ENCODE results near the gene CCDC40. TPM values are rescaled to one million over a fixed set of nuclear protein-coding genes. Genes with fewer than 3 reads are reported as not detected.

The CCDC40 gene
- total and polyA plus RNA-seq, 10 donors: 0.30 to 8.3 (median 2.3) TPM

- Histone ChIP-seq H3K36me3 (peaks cover 0 to 47% (median 0%) of the 10 kb centered on the region in 6 donors), H3K9me3 (no peaks in the 10 kb centered on the region), H3K27ac (peak overlapping the region in 1 of 8 donors; percentile 4), H3K4me3 (peak overlapping the region in 1 of 8 donors; percentile 28), H3K4me1 (peaks cover 0 to 22% (median 18%) of the 10 kb centered on the region in 6 donors), H3K27me3 (replicated peaks in 1 of 7) (no peaks in the 10 kb centered on the region)
- DNase-seq: peak; percentile 88
- intact Hi-C loops (cut with DNase I; ENCODE audit: low total_unique reads): no loop called here
- TF ChIP-seq CTCF (IDR thresholded peaks at IDR 0.05 in 8 of 11, conservative IDR thresholded peaks at IDR 0.05 in 3 of 11): peak; percentile 66 to 99 (median 96)
- TF ChIP-seq POLR2A (IDR thresholded peaks at IDR 0.05): no peak
- peak in 2 of 3 donors; percentile 19 to 35 for TF ChIP-seq POLR2AphosphoS5 (IDR thresholded peaks at IDR 0.05)
- WGBS, 5 donors: 39 to 57% (median 49%) methylated on average over 27 to 37 of the region's 37 CpGs
Measured at GRCh38 chr17:80005360-80006338, 30.8 kb upstream of the CCDC40 start.

GRCh38 chr17:80006339-80006720 lies 30.1 kb upstream of the CCDC40 start:
- Histone ChIP-seq H3K4me1 (peaks cover 0 to 22% (median 18%) of the 10 kb centered on the region in 6 donors), H3K9me3 (no peaks in the 10 kb centered on the region), H3K36me3 (peaks cover 0 to 51% (median 0%) of the 10 kb centered on the region in 6 donors), H3K27ac (no peak overlapping the region), H3K4me3 (no peak overlapping the region), H3K27me3 (replicated peaks in 1 of 7) (no peaks in the 10 kb centered on the region)
- WGBS, 5 donors: 61 to 84% (median 71%) methylated on average over 8 of the region's 8 CpGs
- intact Hi-C loops (cut with DNase I; ENCODE audit: low total_unique reads): no loop called here
- DNase-seq: no peak
- TF ChIP-seq CTCF (IDR thresholded peaks at IDR 0.05 in 8 of 11, conservative IDR thresholded peaks at IDR 0.05 in 3 of 11) (no peak), POLR2AphosphoS5 (IDR thresholded peaks at IDR 0.05) (no peak), POLR2A (IDR thresholded peaks at IDR 0.05) (no peak)

GRCh38 chr17:80006811-80007752 lies 29.4 kb upstream of the CCDC40 start:
- peaks cover 0 to 53% (median 0%) of the 10 kb centered on the region in 6 donors for H3K36me3 ChIP-seq
- H3K4me1 ChIP-seq: peaks cover 0 to 22% (median 18%) of the 10 kb centered on the region in 6 donors
- TF ChIP-seq POLR2A (IDR thresholded peaks at IDR 0.05) (no peak), POLR2AphosphoS5 (IDR thresholded peaks at IDR 0.05) (peak in 1 of 3 donors; percentile 9), CTCF (IDR thresholded peaks at IDR 0.05 in 8 of 11, conservative IDR thresholded peaks at IDR 0.05 in 3 of 11) (peak in 1 of 11 experiments; percentile 4)
- no peaks in the 10 kb centered on the region for H3K27me3 ChIP-seq (replicated peaks in 1 of 7)
- H3K9me3 ChIP-seq: no peaks in the 10 kb centered on the region
- no peak overlapping the region for H3K4me3 ChIP-seq
- 92 to 94% (median 93%) methylated on average over 20 to 30 of the region's 30 CpGs for WGBS, 5 donors
- DNase-seq: no peak
- H3K27ac ChIP-seq: no peak overlapping the region
- intact Hi-C loops (cut with DNase I; ENCODE audit: low total_unique reads): no loop called here

Data from spleen (tissue), 11 donors.